Hepatocyte (in vitro differentiated cells): ENCODE data around the gene ACADVL. TPM values are rescaled to one million over a fixed set of nuclear protein-coding genes. Genes with fewer than 3 reads are reported as not detected.

Experiments
- DNase-seq: peaks from one replicate; pipeline ENCODE4 v3.0.0-alpha.2; 2016; ENCODE audit warnings: low spot score
- H2AFZ ChIP-seq: fragments of 200-600 bp; sonication (generic); 2 replicates; pipeline ENCODE4 v1.6.0; 2016; ENCODE audit warnings: antibody characterized with exemption, mild to moderate bottlenecking
- H3K27ac ChIP-seq: fragments of 200-600 bp; sonication (generic); 2 replicates; pipeline ENCODE4 v1.5.1; 2016; ENCODE audit warnings: mild to moderate bottlenecking
- H3K27me3 ChIP-seq: fragments of 200-600 bp; sonication (generic); 2 replicates; pipeline ENCODE4 v1.6.1; 2016
- H3K36me3 ChIP-seq: fragments of 200-600 bp; sonication (generic); replicated peaks from 2 replicates; pipeline ENCODE4 v1.5.1; 2016; ENCODE audit warnings: low read depth; ENCODE audit not compliant: insufficient read depth
- H3K4me1 ChIP-seq: fragments of 200-600 bp; sonication (generic); 2 replicates; pipeline ENCODE4 v1.5.1; 2016; ENCODE audit warnings: mild to moderate bottlenecking, moderate library complexity; ENCODE audit not compliant: insufficient read depth
- H3K4me2 ChIP-seq: fragments of 200-600 bp; sonication (generic); 2 replicates; pipeline ENCODE4 v1.6.0; 2016
- H3K4me3 ChIP-seq: fragments of 200-600 bp; sonication (generic); 2 replicates; pipeline ENCODE4 v1.5.1; 2016; ENCODE audit warnings: mild to moderate bottlenecking
- H3K79me2 ChIP-seq: fragments of 200-600 bp; sonication (generic); 2 replicates; pipeline ENCODE4 v1.6.0; 2017; ENCODE audit warnings: mild to moderate bottlenecking
- H3K9me2 ChIP-seq: fragments of 200-600 bp; sonication (generic); replicated peaks from 2 replicates; pipeline ENCODE4 v1.6.0; 2017; ENCODE audit warnings: mild to moderate bottlenecking; ENCODE audit not compliant: insufficient read depth
- H3K9me3 ChIP-seq: fragments of 200-600 bp; sonication (generic); 2 replicates; pipeline ENCODE4 v1.5.1; 2016; ENCODE audit warnings: low read depth, mild to moderate bottlenecking
- H4K20me1 ChIP-seq: fragments of 200-600 bp; sonication (generic); 2 replicates; pipeline ENCODE4 v1.6.0; 2016; ENCODE audit warnings: mild to moderate bottlenecking; ENCODE audit not compliant: insufficient read depth, poor library complexity, severe bottlenecking
- CTCF ChIP-seq: fragments of 200-600 bp; sonication (generic); IDR thresholded peaks from 2 replicates; pipeline ENCODE4 v1.5.1; 2016; ENCODE audit warnings: antibody characterized with exemption, mild to moderate bottlenecking; ENCODE audit not compliant: poor library complexity
- EZH2 ChIP-seq: fragments of 200-600 bp; sonication (generic); IDR thresholded peaks from 2 replicates; pipeline ENCODE4 v1.6.1; 2016; ENCODE audit warnings: antibody characterized with exemption, mild to moderate bottlenecking, borderline replicate concordance
- EZH2phosphoT487 ChIP-seq: fragments of 200-600 bp; sonication (generic); IDR thresholded peaks from one replicate; pipeline ENCODE4 v1.6.1; 2018; ENCODE audit warnings: antibody characterized with exemption, mild to moderate bottlenecking, low read depth, moderate library complexity; ENCODE audit not compliant: unreplicated experiment, severe bottlenecking
- WGBS: methylation state at CpG from one replicate; pipeline ENCODE4 v1.1.6; 2016; ENCODE audit warnings: low lambda C conversion rate; ENCODE audit errors: missing lambda C conversion rate; 5-methylcytosine and 5-hydroxymethylcytosine counted together
- microRNA counts: library from miRNA; unstranded; fragments of <30 nt; microRNA quantifications from one replicate; lab custom pipeline; 2017
- microRNA-seq: library from miRNA; unstranded; fragments of <30 nt; microRNA quantifications from one replicate; pipeline ENCODE4, GENCODE V29; 2017
- polyA plus RNA-seq: library from polyadenylated mRNA; unstranded; fragments of >200 nt; fragmentation: Nextera tagmentation; extraction: Ambion mirVana; gene quantifications from 2 replicates; pipeline ENCODE4 v1.2.1, GENCODE V29; 2016
- small RNA-seq: library from RNA; depleted of rRNA; stranded (forward); fragments of <200 nt; gene quantifications from one replicate; pipeline ENCODE3, GENCODE V24; 2014
- total RNA-seq: library from RNA; depleted of rRNA; stranded (reverse); fragments of >200 nt; gene quantifications from 2 replicates; pipeline ENCODE4 v1.2.3, GENCODE V29; 2014

Gene ACADVL
- total and polyA plus RNA-seq, 2 experiments from 2014 or later: 469 to 1,250 TPM

- H3K27me3 ChIP-seq: peaks cover 5% of the 10 kb centered on the region
- H4K20me1 ChIP-seq: no peaks in the 10 kb centered on the region
- peak overlapping the region; percentile 67 for H2AFZ ChIP-seq
- no peaks in the 10 kb centered on the region for H3K36me3 ChIP-seq
- peaks cover 29% of the 10 kb centered on the region for H3K79me2 ChIP-seq
- H3K4me2 ChIP-seq: peak overlapping the region; percentile 85
- peak overlapping the region; percentile 98 for H3K27ac ChIP-seq
- no peak for TF ChIP-seq EZH2
- no peak for TF ChIP-seq EZH2phosphoT487
- TF ChIP-seq CTCF: no peak
- WGBS: 12% methylated on average over 23 of the region's 26 CpGs
- DNase-seq: peak; percentile 88
- H3K9me2 ChIP-seq: no peaks in the 10 kb centered on the region
- peak overlapping the region; percentile 46 for H3K4me3 ChIP-seq
- H3K9me3 ChIP-seq: no peaks in the 10 kb centered on the region
- peaks cover 27% of the 10 kb centered on the region for H3K4me1 ChIP-seq
Observed at GRCh38 chr17:7262935-7263800, 43.4 kb downstream of the ACADVL start.

- Histone ChIP-seq H3K9me2 (no peaks in the 10 kb centered on the region), H3K79me2 (peaks cover 29% of the 10 kb centered on the region), H4K20me1 (no peaks in the 10 kb centered on the region), H3K4me3 (peak overlapping the region; percentile 46), H3K27me3 (peaks cover 5% of the 10 kb centered on the region), H3K36me3 (no peaks in the 10 kb centered on the region), H3K9me3 (no peaks in the 10 kb centered on the region), H2AFZ (no peak overlapping the region), H3K27ac (peak overlapping the region; percentile 98), H3K4me2 (peak overlapping the region; percentile 85), H3K4me1 (peaks cover 27% of the 10 kb centered on the region)
- 30% methylated on average over 4 of the region's 4 CpGs for WGBS
- TF ChIP-seq EZH2 (no peak), EZH2phosphoT487 (no peak), CTCF (no peak)
- peak; percentile 37 for DNase-seq
Observed at GRCh38 chr17:7263801-7264078, 44.0 kb downstream of the ACADVL start.

- H3K4me2 ChIP-seq: no peak overlapping the region
Observed at GRCh38 chr17:7266784-7267183, 47.0 kb downstream of the ACADVL start.

More at GRCh38 chr17:7266784-7267183, 47.0 kb downstream of the ACADVL start:
- H2AFZ ChIP-seq: no peak overlapping the region
- peaks cover 12% of the 10 kb centered on the region for H3K4me1 ChIP-seq
- peak; percentile 18 for DNase-seq
- H3K9me3 ChIP-seq: no peaks in the 10 kb centered on the region
- WGBS: 35% methylated on average over 1 of the region's 1 CpG
- H3K27me3 ChIP-seq: peaks cover 3% of the 10 kb centered on the region
- no peak for TF ChIP-seq EZH2phosphoT487
- no peak for TF ChIP-seq CTCF
- no peak for TF ChIP-seq EZH2
- no peaks in the 10 kb centered on the region for H4K20me1 ChIP-seq
- H3K9me2 ChIP-seq: no peaks in the 10 kb centered on the region
- no peaks in the 10 kb centered on the region for H3K36me3 ChIP-seq
- no peak overlapping the region for H3K27ac ChIP-seq
- H3K79me2 ChIP-seq: peaks cover 8% of the 10 kb centered on the region
- no peak overlapping the region for H3K4me3 ChIP-seq

MicroRNAs encoded within 50 kb of the gene (microRNA counts, 767-probe panel; counts per million panel counts)
- not detected for microRNA hsa-miR-324-3p (lab: Ali Mortazavi, UCI)
- microRNA hsa-miR-324-5p (lab: Ali Mortazavi, UCI): 6,865 counts per million, percentile 35 among the panel's probes with 10 or more counts

Small RNAs within 50 kb of the gene (microRNA-seq; reads per million reads assigned to microRNA genes)
- gene MIR324: 12,438 reads per million, percentile 95 among the genes with 10 or more reads in this experiment

Small RNAs within 50 kb of the gene (small RNA-seq; reads per million reads assigned to genes)
- not detected for gene AC120057.4
- gene MIR324: 13.7 reads per million, percentile 95 among the genes with 10 or more reads in this experiment
- not detected for gene RF00019

Other genes starting within 250 kb of the ACADVL start
Only the 30 nearest of the 33 such genes appear.
- 309 and 434 TPM in 2 replicates for gene RNASEK, start 207.3 kb upstream of the ACADVL start, total RNA-seq
- gene RNASEK, start 207.3 kb upstream of the ACADVL start, polyA plus RNA-seq: 889 and 995 TPM in 2 replicates
- gene BCL6B, start 196.9 kb upstream of the ACADVL start, total RNA-seq: 0.53 and 1.1 TPM in 2 replicates
- gene BCL6B, start 196.9 kb upstream of the ACADVL start, polyA plus RNA-seq: 0.95 and 1.1 TPM in 2 replicates
- 6.2 TPM in 2 replicates for gene SLC16A13, start 183.9 kb upstream of the ACADVL start, total RNA-seq
- gene SLC16A13, start 183.9 kb upstream of the ACADVL start, polyA plus RNA-seq: 18.8 and 21.1 TPM in 2 replicates
- 0.93 TPM in 1 of 2 replicates, not detected in the other for gene SLC16A11, start 175.8 kb upstream of the ACADVL start, total RNA-seq
- 2.4 and 3.6 TPM in 2 replicates for gene SLC16A11, start 175.8 kb upstream of the ACADVL start, polyA plus RNA-seq
- gene CLEC10A, start 139.7 kb upstream of the ACADVL start, total RNA-seq: 0.24 and 0.37 TPM in 2 replicates
- gene CLEC10A, start 139.7 kb upstream of the ACADVL start, polyA plus RNA-seq: 0.17 and 0.21 TPM in 2 replicates
- gene ASGR2, start 105.1 kb upstream of the ACADVL start, total RNA-seq: 53.5 and 65.5 TPM in 2 replicates
- gene ASGR2, start 105.1 kb upstream of the ACADVL start, polyA plus RNA-seq: 68.2 and 90.6 TPM in 2 replicates
- 59.6 and 74.0 TPM in 2 replicates for gene ASGR1, start 40.6 kb upstream of the ACADVL start, total RNA-seq
- 113 and 140 TPM in 2 replicates for gene ASGR1, start 40.6 kb upstream of the ACADVL start, polyA plus RNA-seq
- 8.4 and 10.7 TPM in 2 replicates for gene DLG4, start 102 bp upstream of the ACADVL start, total RNA-seq
- gene DLG4, start 102 bp upstream of the ACADVL start, polyA plus RNA-seq: 2.9 and 7.6 TPM in 2 replicates
- 56.1 and 62.1 TPM in 2 replicates for gene DVL2, start 14.6 kb downstream of the ACADVL start, total RNA-seq
- gene DVL2, start 14.6 kb downstream of the ACADVL start, polyA plus RNA-seq: 74.6 and 74.7 TPM in 2 replicates
- gene PHF23, start 19.5 kb downstream of the ACADVL start, total RNA-seq: 53.9 and 57.9 TPM in 2 replicates
- gene PHF23, start 19.5 kb downstream of the ACADVL start, polyA plus RNA-seq: 77.7 and 78.6 TPM in 2 replicates
- gene GABARAP, start 22.5 kb downstream of the ACADVL start, total RNA-seq: 309 and 327 TPM in 2 replicates
- 992 and 1,031 TPM in 2 replicates for gene GABARAP, start 22.5 kb downstream of the ACADVL start, polyA plus RNA-seq
- gene CTDNEP1, start 31.8 kb downstream of the ACADVL start, total RNA-seq: 44.6 and 62.7 TPM in 2 replicates
- 86.9 and 96.7 TPM in 2 replicates for gene CTDNEP1, start 31.8 kb downstream of the ACADVL start, polyA plus RNA-seq
- gene ELP5, start 32.3 kb downstream of the ACADVL start, total RNA-seq: 30.4 and 30.6 TPM in 2 replicates
- 38.0 and 49.6 TPM in 2 replicates for gene ELP5, start 32.3 kb downstream of the ACADVL start, polyA plus RNA-seq
- gene CLDN7, start 42.5 kb downstream of the ACADVL start, total RNA-seq: 169 and 197 TPM in 2 replicates
- gene CLDN7, start 42.5 kb downstream of the ACADVL start, polyA plus RNA-seq: 290 and 341 TPM in 2 replicates
- gene SLC2A4, start 61.8 kb downstream of the ACADVL start, total RNA-seq: 0.88 and 1.6 TPM in 2 replicates
- 0.42 and 0.89 TPM in 2 replicates for gene SLC2A4, start 61.8 kb downstream of the ACADVL start, polyA plus RNA-seq
- 1.4 and 1.7 TPM in 2 replicates for gene YBX2, start 74.7 kb downstream of the ACADVL start, total RNA-seq
- 1.3 and 3.0 TPM in 2 replicates for gene YBX2, start 74.7 kb downstream of the ACADVL start, polyA plus RNA-seq
- 267 and 331 TPM in 2 replicates for gene EIF5A, start 87.7 kb downstream of the ACADVL start, total RNA-seq
- gene EIF5A, start 87.7 kb downstream of the ACADVL start, polyA plus RNA-seq: 693 and 747 TPM in 2 replicates
- gene GPS2, start 95.4 kb downstream of the ACADVL start, total RNA-seq: 34.5 and 50.3 TPM in 2 replicates
- 103 and 111 TPM in 2 replicates for gene GPS2, start 95.4 kb downstream of the ACADVL start, polyA plus RNA-seq
- gene NEURL4, start 109.4 kb downstream of the ACADVL start, total RNA-seq: 9.2 and 9.6 TPM in 2 replicates
- gene NEURL4, start 109.4 kb downstream of the ACADVL start, polyA plus RNA-seq: 9.5 and 13.9 TPM in 2 replicates
- not detected in 2 replicates for gene ACAP1, start 116.6 kb downstream of the ACADVL start, total RNA-seq
- 10.2 and 14.6 TPM in 2 replicates for gene ACAP1, start 116.6 kb downstream of the ACADVL start, polyA plus RNA-seq
- gene KCTD11, start 132.2 kb downstream of the ACADVL start, total RNA-seq: 9.2 and 12.4 TPM in 2 replicates
- 14.1 and 19.6 TPM in 2 replicates for gene KCTD11, start 132.2 kb downstream of the ACADVL start, polyA plus RNA-seq
- not detected in 2 replicates for gene TMEM95, start 135.2 kb downstream of the ACADVL start, total RNA-seq
- gene TMEM95, start 135.2 kb downstream of the ACADVL start, polyA plus RNA-seq: not detected in 2 replicates
- gene TNK1, start 161.2 kb downstream of the ACADVL start, total RNA-seq: 8.4 and 11.4 TPM in 2 replicates
- 8.9 and 10.2 TPM in 2 replicates for gene TNK1, start 161.2 kb downstream of the ACADVL start, polyA plus RNA-seq
- 11.8 and 17.6 TPM in 2 replicates for gene PLSCR3, start 174.6 kb downstream of the ACADVL start, total RNA-seq
- gene PLSCR3, start 174.6 kb downstream of the ACADVL start, polyA plus RNA-seq: 58.0 and 59.6 TPM in 2 replicates
- gene TMEM256, start 184.2 kb downstream of the ACADVL start, total RNA-seq: 109 and 118 TPM in 2 replicates
- gene TMEM256, start 184.2 kb downstream of the ACADVL start, polyA plus RNA-seq: 105 and 109 TPM in 2 replicates
- 4.1 and 7.2 TPM in 2 replicates for gene NLGN2, start 187.9 kb downstream of the ACADVL start, total RNA-seq
- 4.3 and 6.6 TPM in 2 replicates for gene NLGN2, start 187.9 kb downstream of the ACADVL start, polyA plus RNA-seq
- gene SPEM1, start 200.4 kb downstream of the ACADVL start, total RNA-seq: not detected in 2 replicates
- 0.21 TPM in 1 of 2 replicates, not detected in the other for gene SPEM1, start 200.4 kb downstream of the ACADVL start, polyA plus RNA-seq
- not detected in 2 replicates for gene SPEM2, start 205.7 kb downstream of the ACADVL start, total RNA-seq
- gene SPEM2, start 205.7 kb downstream of the ACADVL start, polyA plus RNA-seq: not detected in 2 replicates
- not detected in 2 replicates for gene SPEM3, start 208.9 kb downstream of the ACADVL start, total RNA-seq
- not detected in 2 replicates for gene SPEM3, start 208.9 kb downstream of the ACADVL start, polyA plus RNA-seq
- 12.3 and 12.5 TPM in 2 replicates for gene TMEM102, start 215.5 kb downstream of the ACADVL start, total RNA-seq
- 13.7 and 13.9 TPM in 2 replicates for gene TMEM102, start 215.5 kb downstream of the ACADVL start, polyA plus RNA-seq